Measurements from ENCODE around the gene MSI1.

MSI1 gene

GRCh38 chr12:120376934-120377572, 8.1 kb upstream of the MSI1 start:
- DNase-seq (ENCODE audit: low read depth) = no peak

DNA sequence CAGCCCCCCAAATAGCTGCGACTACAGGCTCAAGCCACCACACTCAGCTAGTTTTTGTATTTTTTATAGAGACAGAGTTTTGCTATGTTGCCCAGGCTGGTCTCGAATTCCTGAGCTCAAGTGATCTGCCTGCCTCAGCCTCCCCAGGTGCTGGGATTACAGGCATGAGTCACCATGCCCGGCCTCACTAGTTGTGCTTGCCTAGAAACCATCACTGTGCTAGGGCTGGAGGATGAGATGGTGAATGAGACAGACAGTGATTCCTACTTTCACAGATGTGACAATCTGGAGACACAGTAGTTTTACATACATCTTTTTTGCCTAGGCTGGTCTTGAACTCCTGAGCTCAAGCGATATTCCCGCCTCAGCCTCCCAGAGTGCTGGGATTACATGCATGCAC, 7.5 kb upstream of the MSI1 start:
- no peak for DNase-seq (ENCODE audit: low read depth)

DNA sequence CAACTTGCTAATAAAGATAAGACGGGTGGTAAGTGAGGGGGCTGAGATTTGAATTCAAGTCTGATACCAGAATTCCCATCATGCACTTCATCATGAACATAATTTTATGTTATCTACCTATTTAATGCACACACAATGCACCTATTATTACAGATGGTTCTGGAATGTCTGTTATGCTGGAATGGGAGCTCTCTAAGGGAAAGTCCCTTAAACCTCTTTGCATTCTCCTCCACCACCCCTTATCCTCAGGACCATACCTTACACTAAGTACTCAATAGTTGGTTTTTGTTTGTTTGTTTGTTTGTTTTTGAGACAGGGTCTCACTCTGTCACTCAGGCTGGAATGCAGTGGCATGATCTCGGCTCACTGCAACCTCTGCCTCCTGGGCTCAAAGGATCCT, 7.0 kb upstream of the MSI1 start:
- no peak for DNase-seq (ENCODE audit: low read depth)

DNA sequence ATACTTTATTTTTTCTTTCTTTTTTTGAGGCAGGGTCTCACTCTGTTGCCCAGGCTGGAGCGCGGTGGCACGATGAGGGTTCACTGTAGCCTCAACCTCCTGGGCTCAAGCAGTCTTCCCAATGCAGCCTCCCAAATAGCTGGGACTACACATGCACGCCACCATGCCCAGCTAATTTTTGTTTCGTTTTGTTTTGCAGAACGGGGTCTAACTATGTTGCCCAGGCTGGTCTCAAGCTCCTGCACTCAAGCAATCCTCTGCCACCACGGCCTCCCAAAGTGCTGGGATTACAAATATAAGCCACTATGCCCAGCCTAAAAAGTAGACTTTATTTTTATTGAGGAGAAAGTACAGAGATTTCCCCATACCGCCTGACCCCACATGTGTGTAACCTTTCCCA, 4.7 kb upstream of the MSI1 start:
- DNase-seq (ENCODE audit: low read depth) = no peak

GRCh38 chr12:120370343-120371243, 1.6 kb upstream of the MSI1 start:
- DNase-seq (ENCODE audit: low read depth) = no peak

DNA sequence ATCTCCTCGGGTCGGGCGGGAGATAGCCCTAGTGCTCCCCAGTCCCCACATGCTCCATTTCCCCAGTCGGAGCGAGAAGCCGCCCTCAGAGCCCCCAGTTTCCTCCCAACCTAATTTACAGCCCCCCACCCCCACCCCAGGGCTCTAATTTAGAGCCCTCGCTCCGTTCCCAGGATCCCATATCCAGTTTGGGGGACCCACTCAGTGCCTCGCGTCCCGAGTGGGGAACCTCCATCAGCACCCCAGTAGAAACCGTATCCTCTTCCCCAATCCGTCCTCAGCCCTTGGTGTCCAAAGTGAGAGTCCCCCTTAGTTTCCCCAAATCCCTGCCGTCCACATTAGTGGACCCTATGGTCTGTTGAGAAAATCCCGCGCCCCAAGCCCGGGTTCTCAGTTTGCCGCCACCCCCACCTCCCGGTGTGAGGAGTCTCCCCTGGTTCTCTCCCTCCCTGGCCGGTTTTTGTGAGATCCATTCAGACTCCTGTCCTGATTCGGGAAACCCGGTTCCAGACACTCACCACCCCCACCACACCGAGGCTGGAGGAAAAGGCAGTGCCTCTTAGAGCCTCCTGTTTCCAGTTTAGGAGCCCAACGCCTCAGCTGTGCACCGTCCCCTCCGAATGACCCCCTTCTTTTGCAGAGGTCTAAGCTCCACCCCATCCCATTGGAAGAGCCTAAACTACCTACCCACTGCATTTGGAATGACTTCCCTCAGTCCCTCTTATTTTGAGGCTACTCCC, 809 bp upstream of the MSI1 start:
- no peak for DNase-seq (ENCODE audit: low read depth)

DNA sequence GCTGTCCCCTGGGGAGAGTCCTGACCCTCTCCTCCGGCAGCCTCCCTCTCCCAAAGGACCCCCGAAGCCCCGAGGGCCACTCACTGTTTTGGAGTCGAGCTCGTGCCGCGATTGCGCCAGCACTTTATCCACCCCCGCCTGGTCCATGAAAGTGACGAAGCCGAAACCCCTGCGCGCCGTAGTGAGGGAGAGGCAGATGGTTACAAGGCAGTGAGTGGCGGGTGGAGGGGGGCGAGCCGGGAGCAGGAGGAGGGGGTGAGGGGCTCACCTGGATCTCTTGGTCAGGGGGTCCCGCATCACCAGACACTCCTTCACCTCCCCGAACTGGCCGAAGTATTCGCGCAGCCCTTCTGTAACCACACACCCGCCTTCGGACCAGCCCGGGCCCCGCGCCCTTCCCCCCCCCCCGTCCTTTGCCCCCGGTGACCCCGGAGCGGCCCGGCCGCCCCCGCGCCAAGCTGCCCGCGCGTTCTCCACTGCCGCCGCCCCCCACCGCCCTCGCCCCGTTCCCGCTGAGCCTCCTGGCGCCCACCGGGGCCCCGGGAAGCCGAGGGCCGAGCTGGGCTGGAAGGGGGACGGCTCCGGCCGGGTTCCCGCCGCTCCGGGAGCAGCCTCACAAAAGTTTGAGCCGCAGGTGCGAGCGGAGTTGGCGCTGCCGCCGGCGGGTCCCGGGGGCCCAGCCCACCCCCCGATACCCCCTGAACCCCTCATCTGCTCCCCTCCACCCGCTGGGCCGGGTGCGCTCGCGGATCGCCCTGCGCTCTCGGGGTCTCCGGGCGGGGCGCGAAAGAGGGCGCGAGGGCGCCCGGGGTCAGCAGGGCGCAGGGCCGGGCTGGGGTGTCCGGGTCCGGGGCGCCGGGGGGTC, 808 bp downstream of the MSI1 start:
- peak; percentile 12 for DNase-seq (ENCODE audit: low read depth)

- no peak for DNase-seq (ENCODE audit: low read depth)
These were observed 1.6 kb downstream of the MSI1 start for GRCh38 chr12:120367233-120367923.

- DNase-seq (ENCODE audit: low read depth) = no peak
These were observed 2.1 kb downstream of the MSI1 start for GRCh38 chr12:120366845-120367232.

DNA sequence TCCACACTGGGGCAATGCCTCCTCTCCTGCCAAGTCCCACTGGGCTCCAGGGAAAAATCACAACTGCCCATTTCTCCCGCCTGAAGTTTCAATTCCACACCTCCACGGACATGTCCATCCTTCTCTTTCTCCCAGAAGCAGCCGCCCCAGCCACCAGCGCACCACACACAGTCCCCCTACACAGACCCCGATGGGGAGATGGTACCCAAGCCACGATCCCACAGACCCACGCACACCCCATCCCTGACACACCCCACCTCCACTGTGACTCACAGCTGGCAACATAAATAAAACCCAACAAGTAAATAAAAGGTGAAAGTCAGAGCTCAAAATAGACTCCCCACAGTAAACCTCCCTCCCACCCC, 2.6 kb downstream of the MSI1 start:
- no peak for DNase-seq (ENCODE audit: low read depth)

GRCh38 chr12:120365675-120366340, 3.2 kb downstream of the MSI1 start:
- no peak for DNase-seq (ENCODE audit: low read depth)

DNA sequence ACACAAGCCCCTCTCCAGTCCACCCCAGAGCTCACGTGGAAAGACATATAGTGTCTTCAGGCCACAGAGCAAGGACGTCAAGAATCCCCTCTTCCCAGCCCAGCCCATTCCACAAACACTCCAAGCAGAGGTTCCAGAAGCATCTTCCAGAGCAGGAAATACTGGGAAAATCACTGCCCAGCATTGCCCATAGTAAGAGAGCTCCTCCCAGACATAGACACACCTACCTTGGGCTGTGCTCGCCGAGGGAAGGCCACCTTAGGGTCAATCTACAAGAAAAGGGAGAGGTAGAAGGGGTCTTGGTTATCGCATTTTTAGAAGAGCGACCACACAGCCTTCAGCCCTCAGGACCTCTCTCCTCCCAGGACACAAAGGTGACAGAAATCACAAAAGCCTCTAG, 4.5 kb downstream of the MSI1 start:
- no peak for DNase-seq (ENCODE audit: low read depth)

- no peak for DNase-seq (ENCODE audit: low read depth)
These were observed 5.6 kb downstream of the MSI1 start for GRCh38 chr12:120363274-120363855.

GRCh38 chr12:120362516-120363273, 6.3 kb downstream of the MSI1 start:
- no peak for DNase-seq (ENCODE audit: low read depth)

GRCh38 chr12:120361506-120362208, 7.3 kb downstream of the MSI1 start:
- no peak for DNase-seq (ENCODE audit: low read depth)

DNA sequence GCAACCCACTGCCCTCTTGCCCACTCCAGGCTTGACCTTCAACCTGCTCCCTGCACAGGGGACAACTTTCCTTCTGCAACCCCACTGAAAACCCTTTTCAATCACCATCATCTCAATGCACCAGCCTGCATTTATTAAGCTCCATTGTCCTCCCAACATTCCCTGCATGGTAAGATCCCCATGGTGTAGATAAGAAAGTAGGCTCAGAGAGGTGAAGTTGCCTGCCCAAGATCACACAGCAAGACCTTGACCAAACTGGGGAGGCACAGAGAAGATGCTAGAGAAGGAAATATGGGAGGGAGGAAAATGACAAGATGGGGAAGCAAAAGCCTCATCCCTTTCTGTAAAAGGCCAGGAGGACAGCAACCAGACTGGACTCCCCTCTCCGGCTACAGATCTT, 9.8 kb downstream of the MSI1 start:
- DNase-seq (ENCODE audit: low read depth) = no peak

- no peak for DNase-seq (ENCODE audit: low read depth)
These were observed 10.4 kb downstream of the MSI1 start for GRCh38 chr12:120358412-120359100.

DNA sequence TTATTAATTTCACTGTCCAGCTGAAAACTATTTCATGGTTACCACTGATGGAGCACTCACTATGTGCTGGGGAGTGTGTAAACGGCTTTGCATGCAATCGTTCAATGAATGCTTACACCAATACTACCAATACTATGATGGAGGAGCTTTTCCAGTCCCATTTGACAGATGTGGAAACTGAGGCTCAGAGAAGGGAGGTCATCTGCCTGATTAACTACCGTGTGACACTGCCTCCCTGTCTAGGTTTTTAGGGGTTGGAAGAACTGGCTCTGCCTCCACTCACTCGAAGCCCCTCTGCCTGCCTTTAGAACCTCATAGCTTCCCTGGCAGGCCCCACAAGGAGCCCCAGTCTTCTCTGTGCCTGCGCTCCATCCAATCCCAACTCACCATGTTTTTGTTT, 11.9 kb downstream of the MSI1 start:
- no peak for DNase-seq (ENCODE audit: low read depth)

All from activated T-helper 9 cell treated with anti-CD3 and anti-CD28 coated beads, Interleukin-2, amount 50 U/mL, for 16 hours (primary cell).